Prostate gland (tissue), 2 donors: ENCODE results near the gene FBXL17.

ENCODE experiments used
- CTCF ChIP-seq, 4 experiments: fragments of 200-600 bp in 2 of 4; fragments of 450-650 bp in 2 of 4; sonication (generic) in 2 of 4; IDR thresholded peaks; 1 replicate in 3 of 4; 2 replicates in 1 of 4; pipeline ENCODE4 v1.5.1; 2016 to 2019; ENCODE audit warnings: antibody characterized with exemption in 4 of 4, mild to moderate bottlenecking in 2 of 4, moderate library complexity in 2 of 4
- POLR2A ChIP-seq: fragments of 450-650 bp; IDR thresholded peaks from one replicate; pipeline ENCODE4 v1.6.1; 2016; ENCODE audit warnings: antibody characterized with exemption, mild to moderate bottlenecking

DNA sequence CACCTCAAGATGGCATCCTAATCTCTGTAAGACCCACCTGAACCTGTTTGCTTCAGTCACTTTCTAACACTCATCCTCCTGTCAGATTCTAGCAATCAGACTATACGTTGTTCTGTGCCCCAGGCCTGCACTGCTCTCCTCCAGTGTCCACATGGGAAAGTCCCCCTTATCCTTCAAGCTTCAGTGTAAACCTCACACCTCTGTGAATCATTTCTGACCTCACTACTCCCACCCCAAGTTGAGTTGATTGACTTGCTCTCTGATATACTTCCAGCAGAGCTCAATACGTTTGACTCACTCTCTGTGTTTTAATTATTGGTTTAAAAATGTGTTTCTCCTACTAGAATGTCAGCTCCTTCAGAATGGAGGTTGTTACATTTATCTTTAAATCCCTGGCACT lies 240.2 kb downstream of the FBXL17 start:
- TF ChIP-seq POLR2A: no peak
- no peak for TF ChIP-seq CTCF (IDR thresholded peaks at IDR 0.05)
